H1 (cell line): ENCODE measurements around the gene KLHL3. TPM values are rescaled to one million over a fixed set of nuclear protein-coding genes. Genes with fewer than 3 reads are reported as not detected.

Source experiments
- CTCF ChIA-PET: fragments of 300-600 bp; sonication (Branson Sonifier 250); formaldehyde crosslinking; loops from one replicate; lab custom pipeline; 2021; ENCODE audit not compliant: partially characterized antibody; lab: Charles Lee
- POLR2A ChIA-PET: fragments of 300-600 bp; sonication (Branson Sonifier 250); formaldehyde crosslinking; loops from one replicate; lab custom pipeline; 2021; ENCODE audit warnings: inconsistent platforms; ENCODE audit not compliant: partially characterized antibody; lab: Charles Lee
- DNase-seq, 2 experiments: peaks; one replicate each; pipeline versions ENCODE4 v3.0.0 to v3.0.0-alpha.2; 2010 to 2022; ENCODE audit warnings: low spot score in 2 of 2, low read depth in 1 of 2, mixed read lengths in 1 of 2
- FAIRE-seq: peaks from 2 replicates; lab custom pipeline; 2011; peaks lifted over from hg19 to GRCh38; lab: Jason Lieb, UNC
- H2AFZ ChIP-seq: 2 replicates; pipeline ENCODE4 v1.8.1; 2012; ENCODE audit warnings: low read length, inconsistent platforms
- H2AK5ac ChIP-seq: 2 replicates; pipeline ENCODE4 v1.6.1; 2013; ENCODE audit warnings: low read depth, low read length
- H2BK120ac ChIP-seq: replicated peaks from 2 replicates; pipeline ENCODE3; 2013; ENCODE audit warnings: low read depth, low read length, inconsistent platforms
- H2BK12ac ChIP-seq: 2 replicates; pipeline ENCODE4 v1.6.1; 2013; ENCODE audit warnings: low read depth, low read length
- H2BK15ac ChIP-seq: 2 replicates; pipeline ENCODE4 v1.6.1; 2013; ENCODE audit warnings: low read length
- H2BK20ac ChIP-seq: 2 replicates; pipeline ENCODE4 v1.6.1; 2013; ENCODE audit warnings: low read length
- H2BK5ac ChIP-seq: 2 replicates; pipeline ENCODE4 v1.6.1; 2013; ENCODE audit warnings: low read depth, low read length
- H3K14ac ChIP-seq: 2 replicates; pipeline ENCODE4 v1.6.1; 2013; ENCODE audit warnings: inconsistent platforms; ENCODE audit not compliant: insufficient read length
- H3K18ac ChIP-seq: 2 replicates; pipeline ENCODE4 v1.6.1; 2013; ENCODE audit warnings: low read length; ENCODE audit errors: extremely low read depth
- H3K23ac ChIP-seq: 2 replicates; pipeline ENCODE4 v1.6.1; 2013; ENCODE audit warnings: inconsistent platforms; ENCODE audit not compliant: insufficient read length
- H3K23me2 ChIP-seq: 2 replicates; pipeline ENCODE4 v1.6.1; 2013; ENCODE audit warnings: low read depth, low read length
- H3K27ac ChIP-seq: 2 replicates; pipeline ENCODE4 v1.6.1; 2011; ENCODE audit warnings: low read depth, low read length, inconsistent platforms
- H3K27me3 ChIP-seq, 4 experiments: replicated peaks in 1 of 4; 1 replicate in 1 of 4; 2 replicates in 3 of 4; pipeline versions ENCODE4 v1.6.1 to v1.8.1; 2011 to 2013; ENCODE audit warnings: low read length in 3 of 4, mild to moderate bottlenecking in 3 of 4, inconsistent platforms in 2 of 4, mixed read lengths in 2 of 4, moderate library complexity in 1 of 4; ENCODE audit not compliant: control insufficient read depth in 3 of 4, insufficient read depth in 3 of 4; ENCODE audit errors: extremely low read depth in 1 of 4
- H3K36me3 ChIP-seq, 4 experiments: 2 replicates each; pipeline versions ENCODE4 v1.6.1 to v1.8.1; 2011 to 2013; ENCODE audit warnings: mild to moderate bottlenecking in 4 of 4, low read length in 3 of 4, moderate library complexity in 2 of 4, control low read depth in 1 of 4, inconsistent platforms in 1 of 4; ENCODE audit not compliant: insufficient read depth in 4 of 4, control insufficient read depth in 2 of 4
- H3K4ac ChIP-seq: replicated peaks from 2 replicates; pipeline ENCODE3; 2013; ENCODE audit warnings: low read length, low read depth, mixed read lengths, inconsistent platforms; ENCODE audit not compliant: insufficient read length
- H3K4me1 ChIP-seq, 4 experiments: replicated peaks in 1 of 4; 1 replicate in 1 of 4; 2 replicates in 3 of 4; pipeline versions ENCODE4 v1.6.1 to v1.8.1; 2011 to 2013; ENCODE audit warnings: low read length in 3 of 4, inconsistent platforms in 2 of 4, mixed read lengths in 1 of 4; ENCODE audit not compliant: insufficient read depth in 4 of 4, control insufficient read depth in 3 of 4
- H3K4me2 ChIP-seq, 2 experiments: 2 replicates each; pipeline versions ENCODE4 v1.6.1 to v1.8.1; 2011 to 2013; ENCODE audit warnings: low read depth in 2 of 2, low read length in 2 of 2, control low read depth in 1 of 2, inconsistent platforms in 1 of 2, mild to moderate bottlenecking in 1 of 2; ENCODE audit not compliant: insufficient read depth in 1 of 2
- H3K4me3 ChIP-seq, 4 experiments: fragments of 200-600, 300-600 bp in 1 of 4; sonication (generic), shearing (Covaris generic), sonication (Bioruptor Twin) in 1 of 4; 2 replicates each; pipeline versions ENCODE4 v1.5.1 to v1.8.1; 2011 to 2016; ENCODE audit warnings: low read length in 4 of 4, low read depth in 3 of 4, control low read depth in 2 of 4, inconsistent platforms in 2 of 4, mild to moderate bottlenecking in 2 of 4, mixed read lengths in 1 of 4, moderate library complexity in 1 of 4; ENCODE audit not compliant: insufficient read depth in 2 of 4; ENCODE audit errors: extremely low read depth in 1 of 4
- H3K56ac ChIP-seq: replicated peaks from 2 replicates; pipeline ENCODE3; 2013; ENCODE audit warnings: low read depth, mild to moderate bottlenecking, mixed read lengths, low read length, inconsistent platforms; ENCODE audit not compliant: insufficient read length
- H3K79me1 ChIP-seq: 2 replicates; pipeline ENCODE4 v1.6.1; 2013; ENCODE audit warnings: low read depth, low read length, control low read depth
- H3K79me2 ChIP-seq, 2 experiments: 2 replicates each; pipeline versions ENCODE4 v1.6.1 to v1.8.1; 2012 to 2013; ENCODE audit warnings: low read length in 2 of 2, mild to moderate bottlenecking in 2 of 2, inconsistent platforms in 1 of 2; ENCODE audit not compliant: insufficient read depth in 2 of 2, control insufficient read depth in 1 of 2
- H3K9ac ChIP-seq, 4 experiments: replicated peaks in 1 of 4; 1 replicate in 1 of 4; 2 replicates in 3 of 4; pipeline versions ENCODE4 v1.6.1 to v1.8.1; 2011 to 2013; ENCODE audit warnings: low read depth in 3 of 4, low read length in 3 of 4, control low read depth in 2 of 4, mild to moderate bottlenecking in 2 of 4, moderate library complexity in 2 of 4, inconsistent platforms in 1 of 4; ENCODE audit errors: extremely low read depth in 1 of 4
- H3K9me3 ChIP-seq, 2 experiments: 2 replicates each; pipeline versions ENCODE4 v1.6.1 to v1.8.1; 2012 to 2013; ENCODE audit warnings: mild to moderate bottlenecking in 2 of 2, moderate library complexity in 2 of 2, control low read depth in 1 of 2, inconsistent platforms in 1 of 2, low read depth in 1 of 2, low read length in 1 of 2, mixed read lengths in 1 of 2; ENCODE audit not compliant: insufficient read depth in 2 of 2
- H4K20me1 ChIP-seq, 2 experiments: replicated peaks in 1 of 2; 2 replicates each; pipeline versions ENCODE3 to v1.8.1; 2011 to 2013; ENCODE audit warnings: inconsistent platforms in 2 of 2, low read length in 2 of 2, mild to moderate bottlenecking in 1 of 2; ENCODE audit not compliant: insufficient read depth in 2 of 2, control insufficient read depth in 1 of 2
- H4K5ac ChIP-seq: 2 replicates; pipeline ENCODE4 v1.6.1; 2013; ENCODE audit warnings: low read length, low read depth, mixed read lengths, inconsistent platforms; ENCODE audit not compliant: insufficient read length
- H4K8ac ChIP-seq: 2 replicates; pipeline ENCODE4 v1.8.0; 2013; ENCODE audit warnings: mild to moderate bottlenecking, moderate library complexity, low read length, inconsistent platforms; ENCODE audit not compliant: insufficient read depth; ENCODE audit errors: extremely low read depth
- H4K91ac ChIP-seq: replicated peaks from 2 replicates; pipeline ENCODE3; 2013; ENCODE audit warnings: low read length, mixed read lengths, inconsistent platforms; ENCODE audit not compliant: insufficient read length
- CBX8 ChIP-seq: fragments of 300-800, 300-1000 bp; sonication (generic); IDR thresholded peaks from 2 replicates; pipeline ENCODE4 v1.7.1; 2016; ENCODE audit warnings: low read depth, low read length, borderline replicate concordance
- CREB1 ChIP-seq: IDR thresholded peaks from 2 replicates; pipeline ENCODE4 v1.6.1; 2012; ENCODE audit warnings: inconsistent platforms
- GABPA ChIP-seq: IDR thresholded peaks from 2 replicates; pipeline ENCODE4 v1.6.1; 2011; ENCODE audit warnings: mild to moderate bottlenecking, low read length, moderate library complexity, borderline replicate concordance; ENCODE audit not compliant: insufficient read depth
- HDAC2 ChIP-seq, 2 experiments: fragments of 300-600 bp in 1 of 2; sonication (generic) in 1 of 2; IDR thresholded peaks; 2 replicates each; pipeline ENCODE4 v1.6.1; 2011 to 2012; ENCODE audit warnings: low read depth in 2 of 2, low read length in 2 of 2, mild to moderate bottlenecking in 2 of 2, moderate library complexity in 2 of 2, borderline replicate concordance in 1 of 2, inconsistent platforms in 1 of 2
- HDAC6 ChIP-seq: IDR thresholded peaks from one replicate; pipeline ENCODE4 v1.7.1; 2012; ENCODE audit warnings: low read depth, mild to moderate bottlenecking, inconsistent platforms, low read length, moderate library complexity
- MAFK ChIP-seq: IDR thresholded peaks from 2 replicates; pipeline ENCODE4 v1.6.1; 2012; ENCODE audit warnings: low read depth, mild to moderate bottlenecking, improper control_type of control experiment, low read length
- NANOG ChIP-seq: IDR thresholded peaks from 2 replicates; pipeline ENCODE4 v1.6.1; 2011; ENCODE audit warnings: low read length, low read depth, mild to moderate bottlenecking, inconsistent platforms; ENCODE audit not compliant: insufficient read depth, poor library complexity, severe bottlenecking
- PHF8 ChIP-seq: fragments of 200-600 bp; sonication (generic); conservative IDR thresholded peaks from 2 replicates; pipeline ENCODE4 v1.7.1; 2012; ENCODE audit warnings: low read depth, mild to moderate bottlenecking, inconsistent platforms, low read length, moderate library complexity
- POLR2AphosphoS5 ChIP-seq: IDR thresholded peaks from 2 replicates; pipeline ENCODE4 v1.6.1; 2011; ENCODE audit warnings: low read depth, low read length
- RAD21 ChIP-seq, 2 experiments: IDR thresholded peaks in 1 of 2; conservative IDR thresholded peaks in 1 of 2; 2 replicates each; pipeline ENCODE4 v1.6.1; 2011; ENCODE audit warnings: low read depth in 2 of 2, low read length in 2 of 2, improper control_type of control experiment in 1 of 2, inconsistent platforms in 1 of 2, mild to moderate bottlenecking in 1 of 2, moderate library complexity in 1 of 2
- RXRA ChIP-seq: IDR thresholded peaks from 2 replicates; pipeline ENCODE4 v1.6.1; 2011; ENCODE audit warnings: low read depth, mild to moderate bottlenecking, low read length, moderate library complexity; ENCODE audit not compliant: insufficient read depth
- SIX5 ChIP-seq: IDR thresholded peaks from 2 replicates; pipeline ENCODE4 v1.6.1; 2011; ENCODE audit warnings: mild to moderate bottlenecking, low read depth, low read length
- SP2 ChIP-seq: IDR thresholded peaks from 2 replicates; pipeline ENCODE4 v1.6.1; 2012; ENCODE audit warnings: mild to moderate bottlenecking, low read length, inconsistent platforms
- SUZ12 ChIP-seq: fragments of 200-600 bp; sonication (generic); IDR thresholded peaks from 2 replicates; pipeline ENCODE4 v1.6.1; 2012; ENCODE audit warnings: mild to moderate bottlenecking, inconsistent platforms, low read length, moderate library complexity, mixed read lengths
- TEAD4 ChIP-seq: IDR thresholded peaks from 2 replicates; pipeline ENCODE4 v1.6.1; 2012; ENCODE audit warnings: low read depth, low read length, inconsistent platforms, mixed read lengths
- WGBS, 2 experiments: shearing (Covaris generic) in 1 of 2; methylation state at CpG; one replicate each; pipeline versions ENCODE4 v1.1.6 to v1.1.7; 2013 to 2015; ENCODE audit warnings: low lambda C conversion rate in 2 of 2, mixed read lengths in 2 of 2, inconsistent platforms in 1 of 2, low coverage in 1 of 2, missing lambda C conversion rate in 1 of 2; ENCODE audit not compliant: insufficient replicate concordance in 2 of 2, insufficient coverage in 1 of 2, insufficient read length in 1 of 2; ENCODE audit errors: extremely low coverage in 1 of 2, missing lambda C conversion rate in 1 of 2; 5-methylcytosine and 5-hydroxymethylcytosine counted together
- polyA plus RNA-seq, 7 experiments: library from polyadenylated mRNA; depleted of rRNA in 3 of 7; stranded (reverse) in 5 of 7; unstranded in 2 of 7; fragments of >200 nt in 5 of 7; fragments of 200-250 nt in 2 of 7; gene quantifications; 1 replicate in 5 of 7; 2 replicates in 1 of 7; 4 replicates in 1 of 7; pipeline versions ENCODE4 v1.2.1 to v1.2.3, GENCODE V29; 2011 to 2013; ENCODE audit warnings: missing spikeins in 2 of 7, mixed read lengths in 2 of 7
- total RNA-seq: library from RNA; stranded (reverse); fragmentation: NEBNext Ultra II Directional; extraction: Animal tissue kit (Norgen Biotek cat#: 25700); gene quantifications from 2 replicates; pipeline ENCODE4 v1.2.1, GENCODE V29; 2021

The KLHL3 gene
- total and polyA plus RNA-seq, 2 of the 8 experiments (the other 6 are each of a cell fraction or from before 2014, with no cell fraction given): 7.4 to 13.7 TPM

- Histone ChIP-seq H3K4me1 (no peaks in the 10 kb centered on the region), H4K8ac (no peak overlapping the region), H2BK15ac (no peak overlapping the region), H4K5ac (no peak overlapping the region), H3K23me2 (no peaks in the 10 kb centered on the region; the same call in 1 of the 2 replicates), H3K27ac (no peak overlapping the region), H3K14ac (no peak overlapping the region), H2AFZ (no peak overlapping the region), H3K4ac (no peak overlapping the region), H3K18ac (no peak overlapping the region), H3K27me3 (no peaks in the 10 kb centered on the region), H4K20me1 (no peaks in the 10 kb centered on the region), H3K9me3 (no peaks in the 10 kb centered on the region), H3K36me3 (no peaks in the 10 kb centered on the region), H3K4me3 (no peak overlapping the region), H3K9ac (no peak overlapping the region), H3K4me2 (no peak overlapping the region), H3K23ac (no peak overlapping the region), H3K56ac (no peak overlapping the region), H4K91ac (no peak overlapping the region), H3K79me1 (no peaks in the 10 kb centered on the region), H3K79me2 (no peaks in the 10 kb centered on the region)
- 90% methylated on average over 4 of the region's 4 CpGs; no CpG with 5 or more reads in 1 of the 2 experiments for WGBS, 2 experiments
- POLR2A ChIA-PET: no interaction called here
- DNase-seq: no peak
- TF ChIP-seq NANOG (no peak), RXRA (no peak), PHF8 (no peak), CREB1 (no peak), HDAC6 (no peak), MAFK (no peak), HDAC2 (IDR thresholded peaks at IDR 0.05; ENCODE audit: borderline replicate concordance in 1 of 2, low read depth in 2 of 2, low read length in 2 of 2) (no peak), TEAD4 (no peak), RAD21 (IDR thresholded peaks at IDR 0.05 in 1 of 2, conservative IDR thresholded peaks at IDR 0.05 in 1 of 2; ENCODE audit: low read depth in 2 of 2, low read length in 2 of 2) (no peak), SUZ12 (no peak), GABPA (no peak), SP2 (no peak), POLR2AphosphoS5 (no peak), SIX5 (no peak), CBX8 (no peak)
- TF ChIP-seq, all 59 proteins: peak for 0
- Histone ChIP-seq H2BK20ac (no peak overlapping the region), H2BK12ac (no peak overlapping the region), H2AK5ac (no peak overlapping the region), H2BK5ac (no peak overlapping the region), H2BK120ac (no peak overlapping the region)
- FAIRE-seq: no peak
- CTCF ChIA-PET: interaction anchor here (0.8 to 5.4 kb wide), 11 partner anchors 10 to 82 kb away, joined by 3 to 41 read pairs (median 4); partner anchors contain the start of gene KLHL3
Observed at GRCh38 chr5:137669811-137670210, 66.1 kb downstream of the KLHL3 start.
